ENCODE data around the gene TTC24. TPM values are rescaled to one million over a fixed set of nuclear protein-coding genes. Genes with fewer than 3 reads are reported as not detected.
"Not testable (repeated sequence)": the region's sequence is repeated elsewhere in the genome, so short reads cannot be mapped to it uniquely, and the experiment has no call there.

The TTC24 gene
- total RNA-seq, 2 experiments from 2014 or later: 18.7 to 19.6 TPM

GRCh38 chr1:156601122-156601830, 21.8 kb downstream of the TTC24 start, which contains the start of gene GPATCH4:
Gene GPATCH4, minus strand, starts transcription at chr1:156601479.
- peaks cover 36% of the 10 kb centered on the region for H3K36me3 Mint-ChIP-seq
- peaks cover 35% of the 10 kb centered on the region for H3K4me1 Mint-ChIP-seq
- no peaks in the 10 kb centered on the region for H3K27me3 Mint-ChIP-seq
- H3K27ac Mint-ChIP-seq: peak within 1 kb of the TSS; percentile 97
- DNase-seq: peak; percentile 82
- H3K4me3 Mint-ChIP-seq: peak within 1 kb of the TSS; percentile 100
- H3K9me3 Mint-ChIP-seq: no peaks in the 10 kb centered on the region

GRCh38 chr1:156601892-156602291, 22.4 kb downstream of the TTC24 start:
- no peaks in the 10 kb centered on the region for H3K27me3 Mint-ChIP-seq
- no peak for DNase-seq
- H3K27ac Mint-ChIP-seq: peak overlapping the region; percentile 97
- no peaks in the 10 kb centered on the region for H3K9me3 Mint-ChIP-seq
- H3K4me3 Mint-ChIP-seq: peak overlapping the region; percentile 100
- H3K36me3 Mint-ChIP-seq: peaks cover 34% of the 10 kb centered on the region
- H3K4me1 Mint-ChIP-seq: peaks cover 35% of the 10 kb centered on the region

- H3K9me3 Mint-ChIP-seq: no peaks in the 10 kb centered on the region
- H3K27ac Mint-ChIP-seq: peak overlapping the region; percentile 71
- peaks cover 32% of the 10 kb centered on the region for H3K4me1 Mint-ChIP-seq
- no peaks in the 10 kb centered on the region for H3K27me3 Mint-ChIP-seq
- no peak overlapping the region for H3K4me3 Mint-ChIP-seq
- H3K36me3 Mint-ChIP-seq: peaks cover 29% of the 10 kb centered on the region
- DNase-seq: no peak
Observed at GRCh38 chr1:156602557-156602993, 23.1 kb downstream of the TTC24 start.

GRCh38 chr1:156607344-156607743, 27.8 kb downstream of the TTC24 start:
- H3K27me3 Mint-ChIP-seq, H3K9me3 Mint-ChIP-seq, H3K36me3 Mint-ChIP-seq, H3K27ac Mint-ChIP-seq, H3K4me3 Mint-ChIP-seq, DNase-seq: not testable (repeated sequence)
- peaks cover 16% of the 10 kb centered on the region for H3K4me1 Mint-ChIP-seq

- peaks cover 9% of the 10 kb centered on the region for H3K4me1 Mint-ChIP-seq
- no peak overlapping the region for H3K27ac Mint-ChIP-seq
- H3K27me3 Mint-ChIP-seq: peaks cover 9% of the 10 kb centered on the region
- no peak overlapping the region for H3K4me3 Mint-ChIP-seq
- no peaks in the 10 kb centered on the region for H3K9me3 Mint-ChIP-seq
- peak; percentile 63 for DNase-seq
- H3K36me3 Mint-ChIP-seq: no peaks in the 10 kb centered on the region
Observed at GRCh38 chr1:156608036-156608674, 28.6 kb downstream of the TTC24 start.

- peaks cover 10% of the 10 kb centered on the region for H3K27me3 Mint-ChIP-seq
- no peak overlapping the region for H3K4me3 Mint-ChIP-seq
- DNase-seq: peak; percentile 57
- no peak overlapping the region for H3K27ac Mint-ChIP-seq
- H3K36me3 Mint-ChIP-seq: no peaks in the 10 kb centered on the region
- no peaks in the 10 kb centered on the region for H3K9me3 Mint-ChIP-seq
- H3K4me1 Mint-ChIP-seq: peaks cover 9% of the 10 kb centered on the region
Observed at GRCh38 chr1:156608981-156609380, 29.5 kb downstream of the TTC24 start.

GRCh38 chr1:156610072-156610471, 30.5 kb downstream of the TTC24 start:
- not testable (repeated sequence) for H3K9me3 Mint-ChIP-seq, H3K27ac Mint-ChIP-seq, H3K4me3 Mint-ChIP-seq, DNase-seq, H3K4me1 Mint-ChIP-seq, H3K36me3 Mint-ChIP-seq
- peaks cover 19% of the 10 kb centered on the region for H3K27me3 Mint-ChIP-seq

GRCh38 chr1:156612666-156613065, 33.1 kb downstream of the TTC24 start:
- peaks cover 9% of the 10 kb centered on the region for H3K4me1 Mint-ChIP-seq
- H3K27me3 Mint-ChIP-seq: peaks cover 36% of the 10 kb centered on the region

GRCh38 chr1:156615946-156616345, 36.4 kb downstream of the TTC24 start:
- no peaks in the 10 kb centered on the region for H3K36me3 Mint-ChIP-seq
- H3K4me3 Mint-ChIP-seq: no peak overlapping the region
- DNase-seq: no peak
- peaks cover 68% of the 10 kb centered on the region for H3K27me3 Mint-ChIP-seq
- H3K27ac Mint-ChIP-seq: no peak overlapping the region
- no peaks in the 10 kb centered on the region for H3K4me1 Mint-ChIP-seq
- H3K9me3 Mint-ChIP-seq: no peaks in the 10 kb centered on the region

More at GRCh38 chr1:156612666-156613065, 33.1 kb downstream of the TTC24 start:
- Mint-ChIP-seq H3K36me3 (no peaks in the 10 kb centered on the region), H3K9me3 (no peaks in the 10 kb centered on the region), H3K4me3 (no peak overlapping the region), H3K27ac (no peak overlapping the region)
- DNase-seq: no peak

- Mint-ChIP-seq H3K36me3 (no peaks in the 10 kb centered on the region), H3K27ac (no peak overlapping the region), H3K9me3 (no peaks in the 10 kb centered on the region), H3K4me1 (no peaks in the 10 kb centered on the region), H3K27me3 (peaks cover 73% of the 10 kb centered on the region), H3K4me3 (no peak overlapping the region)
- DNase-seq: no peak
Observed at GRCh38 chr1:156616463-156616862, 36.9 kb downstream of the TTC24 start.

GRCh38 chr1:156618853-156619581, 39.5 kb downstream of the TTC24 start, which contains the start of gene HAPLN2:
Gene HAPLN2, plus strand, starts transcription at chr1:156619415. Its CDS starts 4,076 bp downstream, at chr1:156623491.
- Mint-ChIP-seq H3K27me3 (peaks cover 88% of the 10 kb centered on the region), H3K27ac (no peak within 1 kb of the TSS), H3K4me1 (no peaks in the 10 kb centered on the region), H3K4me3 (no peak within 1 kb of the TSS), H3K9me3 (no peaks in the 10 kb centered on the region), H3K36me3 (no peaks in the 10 kb centered on the region)
- DNase-seq: no peak

GRCh38 chr1:156619582-156619955, 40.0 kb downstream of the TTC24 start:
- H3K27me3 Mint-ChIP-seq: peaks cover 88% of the 10 kb centered on the region

GRCh38 chr1:156622581-156623297, 43.2 kb downstream of the TTC24 start:
- Mint-ChIP-seq H3K36me3 (no peaks in the 10 kb centered on the region), H3K27me3 (peaks cover 91% of the 10 kb centered on the region), H3K4me3 (no peak overlapping the region), H3K4me1 (peaks cover 5% of the 10 kb centered on the region), H3K9me3 (no peaks in the 10 kb centered on the region), H3K27ac (no peak overlapping the region)
- no peak for DNase-seq

More at GRCh38 chr1:156619582-156619955, 40.0 kb downstream of the TTC24 start:
- Mint-ChIP-seq H3K4me1 (no peaks in the 10 kb centered on the region), H3K36me3 (no peaks in the 10 kb centered on the region), H3K4me3 (no peak overlapping the region), H3K27ac (no peak overlapping the region), H3K9me3 (no peaks in the 10 kb centered on the region)
- no peak for DNase-seq

- Mint-ChIP-seq H3K4me3 (peak overlapping the region; percentile 54), H3K27me3 (peaks cover 80% of the 10 kb centered on the region), H3K9me3 (no peaks in the 10 kb centered on the region), H3K36me3 (no peaks in the 10 kb centered on the region), H3K4me1 (peaks cover 5% of the 10 kb centered on the region), H3K27ac (no peak overlapping the region)
- DNase-seq: peak; percentile 47
Observed at GRCh38 chr1:156623946-156624813, 44.7 kb downstream of the TTC24 start.
